HepG2 (cell line): ENCODE data around the gene SLC66A3. TPM values are rescaled to one million over a fixed set of nuclear protein-coding genes. Genes with fewer than 3 reads are reported as not detected.

Source experiments
- CEBPZ ChIP-seq: IDR thresholded peaks from 2 replicates; pipeline ENCODE4 v1.6.1; 2012; ENCODE audit warnings: low read length, improper control_type of control experiment
- GLMP ChIP-seq: sonication (generic); formaldehyde crosslinking; IDR thresholded peaks from 2 replicates; pipeline ENCODE4 v1.9.0; 2021; ENCODE audit warnings: missing genetic modification reagents, mild to moderate bottlenecking, borderline replicate concordance
- KDM3A ChIP-seq: IDR thresholded peaks from 2 replicates; pipeline ENCODE4 v1.6.1; 2018; ENCODE audit warnings: low read depth, missing compliant biosample characterization
- NR3C1 ChIP-seq: sonication (generic); formaldehyde crosslinking; IDR thresholded peaks from 2 replicates; pipeline ENCODE4 v1.4.0; 2020; ENCODE audit warnings: missing genetic modification reagents
- SKIL ChIP-seq: sonication (generic); formaldehyde crosslinking; IDR thresholded peaks from 2 replicates; pipeline ENCODE4 v1.8.0; 2022; ENCODE audit warnings: missing genetic modification reagents, mild to moderate bottlenecking, moderate library complexity, borderline replicate concordance
- ZBTB26 ChIP-seq: IDR thresholded peaks from 2 replicates; pipeline ENCODE4 v1.6.1; 2016; ENCODE audit warnings: missing compliant biosample characterization, missing genetic modification reagents, borderline replicate concordance
- ZNF292 ChIP-seq: sonication (generic); formaldehyde crosslinking; IDR thresholded peaks from 2 replicates; pipeline ENCODE4 v1.8.1; 2022; ENCODE audit warnings: mild to moderate bottlenecking, low read depth, missing genetic modification reagents, borderline replicate concordance
- ZNF326 ChIP-seq: sonication (generic); formaldehyde crosslinking; IDR thresholded peaks from 2 replicates; pipeline ENCODE4 v1.4.0; 2020; ENCODE audit warnings: missing genetic modification reagents, borderline replicate concordance
- ZNF431 ChIP-seq: sonication (generic); formaldehyde crosslinking; IDR thresholded peaks from 2 replicates; pipeline ENCODE4 v1.9.0; 2022; ENCODE audit warnings: missing genetic modification reagents, low read depth, mild to moderate bottlenecking, borderline replicate concordance
- ZNF468 ChIP-seq: sonication (generic); formaldehyde crosslinking; IDR thresholded peaks from 2 replicates; pipeline ENCODE4 v1.8.0; 2022; ENCODE audit warnings: mild to moderate bottlenecking, moderate library complexity, missing genetic modification reagents
- ZNF703 ChIP-seq: sonication (generic); formaldehyde crosslinking; IDR thresholded peaks from 2 replicates; pipeline ENCODE4 v1.5.1; 2020; ENCODE audit warnings: missing genetic modification reagents, mild to moderate bottlenecking, moderate library complexity, borderline replicate concordance
- polyA plus RNA-seq, 8 experiments: library from polyadenylated mRNA; depleted of rRNA in 3 of 8; stranded (reverse) in 7 of 8; unstranded in 1 of 8; fragments of >200 nt; fragmentation: Illumina TruSeq in 4 of 8; extraction: Trizol in 4 of 8; gene quantifications; 2 replicates each; pipeline versions ENCODE4 v1.2.1 to v1.2.3, GENCODE V29; 2011 to 2016; ENCODE audit warnings: low read depth in 4 of 8, missing spikeins in 1 of 8, mixed read lengths in 1 of 8; ENCODE audit not compliant: insufficient read depth in 1 of 8
- total RNA-seq, 5 experiments: library from RNA; depleted of rRNA; stranded (reverse); fragments of >200 nt; fragmentation: Illumina TruSeq; extraction: Trizol; gene quantifications; 2 replicates each; pipeline ENCODE4 v1.2.3, GENCODE V29; 2016; ENCODE audit warnings: low read depth in 1 of 5
- TF ChIP-seq, protein P1 (sequence below): sonication (generic); formaldehyde crosslinking; IDR thresholded peaks from 2 replicates; pipeline ENCODE4 v1.5.0; 2020; ENCODE audit warnings: missing genetic modification reagents, mild to moderate bottlenecking, borderline replicate concordance
- TF ChIP-seq, protein P2 (sequence below): sonication (generic); formaldehyde crosslinking; IDR thresholded peaks from 2 replicates; pipeline ENCODE4 v1.4.0; 2020; ENCODE audit warnings: missing genetic modification reagents, mild to moderate bottlenecking, borderline replicate concordance

SLC66A3 gene
- total and polyA plus RNA-seq, 2 of the 13 experiments (the other 11 are each of a cell fraction or from before 2014, with no cell fraction given), result 2.2 to 3.7 TPM

GRCh38 chr2:11133238-11133935 lies 21.9 kb upstream of the SLC66A3 start (continued):
- TF ChIP-seq CEBPZ, result no peak
- no peak for TF ChIP-seq GLMP (CRISPR knock-in tag)
- TF ChIP-seq, protein P1, sequence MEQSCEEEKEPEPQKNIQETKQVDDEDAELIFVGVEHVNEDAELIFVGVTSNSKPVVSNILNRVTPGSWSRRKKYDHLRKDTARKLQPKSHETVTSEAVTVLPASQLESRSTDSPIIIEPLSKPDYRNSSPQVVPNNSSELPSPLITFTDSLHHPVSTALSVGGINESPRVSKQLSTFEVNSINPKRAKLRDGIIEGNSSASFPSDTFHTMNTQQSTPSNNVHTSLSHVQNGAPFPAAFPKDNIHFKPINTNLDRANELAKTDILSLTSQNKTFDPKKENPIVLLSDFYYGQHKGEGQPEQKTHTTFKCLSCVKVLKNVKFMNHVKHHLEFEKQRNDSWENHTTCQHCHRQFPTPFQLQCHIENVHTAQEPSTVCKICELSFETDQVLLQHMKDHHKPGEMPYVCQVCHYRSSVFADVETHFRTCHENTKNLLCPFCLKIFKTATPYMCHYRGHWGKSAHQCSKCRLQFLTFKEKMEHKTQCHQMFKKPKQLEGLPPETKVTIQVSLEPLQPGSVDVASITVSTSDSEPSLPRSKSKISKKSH (CRISPR knock-in tag), result peak; percentile 74; the same call in 1 of the 2 replicates
- TF ChIP-seq NR3C1, result no peak
- no peak; the same call in 1 of the 2 replicates for TF ChIP-seq SKIL (CRISPR knock-in tag)
- TF ChIP-seq, protein P2, sequence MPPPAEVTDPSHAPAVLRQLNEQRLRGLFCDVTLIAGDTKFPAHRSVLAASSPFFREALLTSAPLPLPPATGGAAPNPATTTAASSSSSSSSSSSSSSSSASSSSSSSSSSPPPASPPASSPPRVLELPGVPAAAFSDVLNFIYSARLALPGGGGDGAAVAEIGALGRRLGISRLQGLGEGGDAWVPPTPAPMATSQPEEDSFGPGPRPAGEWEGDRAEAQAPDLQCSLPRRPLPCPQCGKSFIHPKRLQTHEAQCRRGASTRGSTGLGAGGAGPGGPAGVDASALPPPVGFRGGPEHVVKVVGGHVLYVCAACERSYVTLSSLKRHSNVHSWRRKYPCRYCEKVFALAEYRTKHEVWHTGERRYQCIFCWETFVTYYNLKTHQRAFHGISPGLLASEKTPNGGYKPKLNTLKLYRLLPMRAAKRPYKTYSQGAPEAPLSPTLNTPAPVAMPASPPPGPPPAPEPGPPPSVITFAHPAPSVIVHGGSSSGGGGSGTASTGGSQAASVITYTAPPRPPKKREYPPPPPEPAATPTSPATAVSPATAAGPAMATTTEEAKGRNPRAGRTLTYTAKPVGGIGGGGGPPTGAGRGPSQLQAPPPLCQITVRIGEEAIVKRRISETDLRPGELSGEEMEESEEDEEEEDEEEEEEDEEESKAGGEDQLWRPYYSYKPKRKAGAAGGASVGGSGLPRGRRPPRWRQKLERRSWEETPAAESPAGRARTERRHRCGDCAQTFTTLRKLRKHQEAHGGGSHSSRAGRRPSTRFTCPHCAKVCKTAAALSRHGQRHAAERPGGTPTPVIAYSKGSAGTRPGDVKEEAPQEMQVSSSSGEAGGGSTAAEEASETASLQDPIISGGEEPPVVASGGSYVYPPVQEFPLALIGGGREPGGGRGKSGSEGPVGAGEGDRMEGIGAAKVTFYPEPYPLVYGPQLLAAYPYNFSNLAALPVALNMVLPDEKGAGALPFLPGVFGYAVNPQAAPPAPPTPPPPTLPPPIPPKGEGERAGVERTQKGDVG (CRISPR knock-in tag), result no peak
- TF ChIP-seq ZNF703, result no peak
- 0 out of 2 replicates have a peak, but pooled peaks have one; percentile 21 for TF ChIP-seq ZNF326 (CRISPR knock-in tag)
- no peak; the same call in 1 of the 2 replicates for TF ChIP-seq ZBTB26 (CRISPR knock-in tag)
- TF ChIP-seq ZNF431 (CRISPR knock-in tag), result no peak
- TF ChIP-seq ZNF292 (CRISPR knock-in tag), result peak; percentile 82; the same call in 1 of the 2 replicates
- peak; percentile 32; the same call in 1 of the 2 replicates for TF ChIP-seq KDM3A (CRISPR knock-in tag)
- TF ChIP-seq ZNF468 (CRISPR knock-in tag), result no peak
